Kidney capillary endothelial cell (primary cell): Measurements from ENCODE around the gene WFDC5.
"Not testable (repeated sequence)": the region's sequence is repeated elsewhere in the genome, so short reads cannot be mapped to it uniquely, and the experiment has no call there.

Experiments
- DNase-seq: peaks from one replicate; pipeline ENCODE4 v3.0.0-alpha.2; 2018; ENCODE audit warnings: low spot score

WFDC5 gene

GRCh38 chr20:45114465-45115385, at the start of gene WFDC5:
Gene WFDC5 (minus strand): TSS chr20:45115174. CDS start chr20:45115083, 91 bp downstream.
- no peak for DNase-seq

- no peak for DNase-seq
These were observed 48.3 kb upstream of the WFDC5 start for GRCh38 chr20:45163083-45163803.

- DNase-seq, result no peak
These were observed 43.0 kb upstream of the WFDC5 start for GRCh38 chr20:45157962-45158361.

GRCh38 chr20:45156713-45157112, 41.7 kb upstream of the WFDC5 start:
- no peak for DNase-seq

- not testable (repeated sequence) for DNase-seq
These were observed 39.8 kb upstream of the WFDC5 start for GRCh38 chr20:45154794-45155193.

- DNase-seq, result no peak
These were observed 39.2 kb upstream of the WFDC5 start for GRCh38 chr20:45154183-45154582.

GRCh38 chr20:45153752-45154151, 38.8 kb upstream of the WFDC5 start:
- DNase-seq, result no peak

- DNase-seq, result no peak
These were observed 38.2 kb upstream of the WFDC5 start for GRCh38 chr20:45153147-45153546.

GRCh38 chr20:45152405-45152804, 37.4 kb upstream of the WFDC5 start:
- DNase-seq, result no peak

- DNase-seq, result no peak
These were observed 34.1 kb upstream of the WFDC5 start for GRCh38 chr20:45149062-45149461.

- no peak for DNase-seq
These were observed 25.9 kb upstream of the WFDC5 start for GRCh38 chr20:45140836-45141235.

GRCh38 chr20:45139733-45140375, 24.9 kb upstream of the WFDC5 start:
- not testable (repeated sequence) for DNase-seq

- peak; percentile 23 for DNase-seq
These were observed 23.8 kb upstream of the WFDC5 start for GRCh38 chr20:45138561-45139300.

- DNase-seq, result no peak
These were observed 21.9 kb upstream of the WFDC5 start for GRCh38 chr20:45136911-45137310.

- DNase-seq, result no peak
These were observed 13.1 kb upstream of the WFDC5 start for GRCh38 chr20:45128099-45128498.

- DNase-seq, result no peak
These were observed 9.4 kb upstream of the WFDC5 start, which contains the start of gene WFDC12 for GRCh38 chr20:45124365-45124764. Gene WFDC12 (minus strand): TSS chr20:45124465. CDS start chr20:45124447, 18 bp downstream.

- DNase-seq, result no peak
These were observed 6.4 kb upstream of the WFDC5 start for GRCh38 chr20:45121388-45121787.

GRCh38 chr20:45119556-45120266, 4.7 kb upstream of the WFDC5 start:
- DNase-seq, result no peak

GRCh38 chr20:45118028-45118427, 3.1 kb upstream of the WFDC5 start:
- no peak for DNase-seq

GRCh38 chr20:45117581-45117980, 2.6 kb upstream of the WFDC5 start:
- DNase-seq, result no peak

GRCh38 chr20:45115829-45116228, 855 bp upstream of the WFDC5 start:
- no peak for DNase-seq
